ENCODE measurements around the gene TAF13.
A peak's percentile ranks its signal among the peaks of the same experiment; 100 is the strongest.

TAF13 gene

GRCh38 chr1:109075531-109076490 is at the start of gene TAF13:
TAF13 (minus strand) TSS chr1:109076003; CDS start chr1:109075947, 56 bp downstream.
- peak; percentile 73 to 79 for DNase-seq

- no peak for DNase-seq
These were observed 44.6 kb upstream of the TAF13 start for GRCh38 chr1:109120356-109120755.

DNA sequence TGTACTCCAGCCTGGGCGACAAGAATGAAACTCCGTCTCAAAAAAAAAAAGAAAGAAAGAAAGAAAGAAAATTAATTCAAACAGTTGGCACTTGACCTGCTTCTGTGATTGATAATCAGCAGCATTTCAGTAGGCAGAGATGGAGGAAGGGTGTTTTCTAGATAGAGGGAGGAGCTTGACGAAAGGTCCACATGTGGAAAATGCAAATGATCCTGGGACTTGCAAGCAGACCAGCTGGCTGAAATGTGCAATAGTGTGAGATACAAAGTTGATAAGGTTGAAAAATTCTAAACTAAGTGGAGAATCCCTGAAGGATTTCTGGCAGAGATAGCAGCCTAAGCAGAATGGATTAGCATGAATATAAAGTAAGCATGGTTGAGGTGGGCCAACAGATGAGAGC is 42.3 kb upstream of the TAF13 start:
- no peak for DNase-seq

DNA sequence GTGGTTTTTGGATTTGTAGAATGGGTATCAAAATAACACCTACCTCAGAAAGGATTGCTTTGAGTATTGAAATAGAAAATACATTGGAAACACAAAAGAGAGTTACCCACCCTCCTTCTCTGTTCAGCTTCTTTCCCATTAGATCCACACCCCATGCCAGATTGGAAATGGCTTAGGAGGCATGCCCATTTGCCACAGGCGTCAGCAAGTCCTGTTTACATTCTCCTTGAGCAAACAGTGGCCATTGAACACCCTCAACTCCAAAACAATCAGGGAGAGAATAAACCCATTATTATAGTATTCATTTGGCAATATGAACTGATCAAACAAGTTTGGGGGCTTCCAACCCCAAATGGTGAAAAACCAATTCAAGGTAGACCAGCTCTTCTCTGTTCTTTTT is 40.5 kb upstream of the TAF13 start:
- DNase-seq, result no peak

DNA sequence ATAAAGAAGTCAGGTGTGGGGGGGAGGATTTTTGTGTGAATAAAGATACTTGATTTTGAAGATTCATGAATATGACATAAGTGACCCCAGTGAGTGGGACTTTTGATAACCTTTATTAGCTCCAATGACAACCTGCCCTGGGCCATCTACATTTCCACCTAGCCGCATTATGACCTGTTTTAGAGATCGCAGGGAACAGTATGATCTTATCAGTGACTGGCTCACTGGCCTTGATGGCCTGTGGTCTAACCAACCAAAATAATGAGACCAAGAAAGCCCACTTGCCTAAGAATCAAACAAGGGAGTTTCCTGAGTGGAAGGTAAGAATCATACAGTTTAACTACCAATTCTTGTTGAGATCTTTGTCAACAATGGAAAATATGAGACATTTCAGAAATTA is 39.9 kb upstream of the TAF13 start:
- no peak for DNase-seq

DNA sequence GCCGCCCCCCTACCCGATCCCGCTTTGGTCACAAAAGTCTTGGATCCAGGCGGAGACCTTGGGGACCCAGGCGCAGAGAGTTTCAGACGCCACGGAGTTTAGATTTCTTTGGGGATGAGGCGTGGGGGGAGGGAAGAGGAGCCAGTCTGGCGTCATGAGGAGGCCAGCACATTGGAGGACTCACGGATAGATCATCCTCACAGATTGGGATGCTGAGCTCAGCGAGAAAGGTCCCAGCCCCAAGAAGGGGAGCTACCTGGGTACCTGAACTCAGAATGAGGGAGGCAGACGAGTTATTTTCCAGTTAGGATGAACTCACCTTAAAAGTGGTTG is 38.5 kb upstream of the TAF13 start:
- no peak for DNase-seq

- peak; percentile 42 to 65 for DNase-seq
These were observed 38.0 kb upstream of the TAF13 start, which contains the start of gene ELAPOR1 for GRCh38 chr1:109113590-109114341. ELAPOR1 (plus strand) TSS chr1:109114115; CDS start chr1:109114184, 69 bp downstream.

- DNase-seq, result peak; percentile 85 to 90
These were observed 37.0 kb upstream of the TAF13 start for GRCh38 chr1:109112652-109113285.

GRCh38 chr1:109112056-109112651 is 36.4 kb upstream of the TAF13 start:
- DNase-seq, result no peak

- DNase-seq, result no peak
These were observed 35.7 kb upstream of the TAF13 start for GRCh38 chr1:109111386-109112055.

DNA sequence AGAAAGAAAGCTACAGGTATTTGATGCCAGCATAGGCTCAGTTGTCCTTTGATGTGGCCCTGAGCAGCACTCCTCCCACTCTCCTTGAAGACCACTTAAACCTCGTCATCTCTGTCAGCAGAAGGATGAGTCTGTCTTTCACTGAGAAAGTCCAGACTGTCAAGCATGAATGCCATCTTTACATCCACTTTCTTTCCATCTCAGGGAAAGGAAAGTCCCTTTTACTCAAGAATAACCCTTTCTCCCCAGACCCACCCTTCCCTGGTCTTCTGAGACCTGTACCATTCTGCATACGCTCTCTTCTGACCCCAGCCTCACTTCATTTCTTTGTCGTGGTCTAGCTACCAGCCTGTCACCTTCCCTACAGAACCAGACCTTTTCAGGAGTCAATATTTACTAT is 34.1 kb upstream of the TAF13 start:
- DNase-seq, result no peak

DNA sequence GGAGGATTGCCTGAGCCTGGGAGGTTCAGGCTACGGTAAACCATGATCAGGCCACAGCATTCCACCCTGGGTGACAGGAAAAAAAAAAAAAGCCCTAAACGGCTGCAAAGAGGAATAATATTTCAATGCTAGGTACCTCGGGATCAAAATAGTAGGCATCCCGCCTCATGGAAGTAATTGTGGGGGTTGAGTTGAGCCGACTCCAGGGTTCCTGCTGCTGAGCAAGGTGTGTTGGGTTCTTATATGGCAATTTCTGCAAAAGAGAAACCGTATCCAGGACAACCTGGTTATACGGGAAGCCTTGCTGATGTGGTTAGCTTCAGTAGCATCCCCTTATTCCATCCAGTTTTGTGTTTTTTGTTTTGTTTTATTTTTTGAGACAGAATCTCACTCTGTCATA is 32.0 kb upstream of the TAF13 start:
- DNase-seq, result no peak

DNA sequence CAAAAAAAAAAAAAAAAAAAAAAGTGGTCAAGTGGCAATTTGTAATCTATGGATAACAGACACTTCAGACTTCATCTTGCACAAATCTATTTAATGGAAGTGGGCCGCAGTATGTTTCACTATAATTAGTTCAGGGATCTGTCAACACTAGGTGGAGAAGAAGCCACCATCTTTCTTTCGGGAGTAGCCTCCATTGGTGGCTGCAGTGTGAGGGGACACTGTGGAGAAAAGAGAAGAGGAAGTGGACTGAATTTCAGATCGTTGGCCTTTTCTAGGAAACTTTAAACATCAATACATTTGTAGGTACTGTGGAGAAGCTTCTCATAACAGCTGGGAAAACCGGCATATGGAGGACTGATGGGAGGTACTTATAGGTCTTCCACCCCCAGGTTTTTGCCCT is 30.1 kb upstream of the TAF13 start:
- no peak for DNase-seq

DNA sequence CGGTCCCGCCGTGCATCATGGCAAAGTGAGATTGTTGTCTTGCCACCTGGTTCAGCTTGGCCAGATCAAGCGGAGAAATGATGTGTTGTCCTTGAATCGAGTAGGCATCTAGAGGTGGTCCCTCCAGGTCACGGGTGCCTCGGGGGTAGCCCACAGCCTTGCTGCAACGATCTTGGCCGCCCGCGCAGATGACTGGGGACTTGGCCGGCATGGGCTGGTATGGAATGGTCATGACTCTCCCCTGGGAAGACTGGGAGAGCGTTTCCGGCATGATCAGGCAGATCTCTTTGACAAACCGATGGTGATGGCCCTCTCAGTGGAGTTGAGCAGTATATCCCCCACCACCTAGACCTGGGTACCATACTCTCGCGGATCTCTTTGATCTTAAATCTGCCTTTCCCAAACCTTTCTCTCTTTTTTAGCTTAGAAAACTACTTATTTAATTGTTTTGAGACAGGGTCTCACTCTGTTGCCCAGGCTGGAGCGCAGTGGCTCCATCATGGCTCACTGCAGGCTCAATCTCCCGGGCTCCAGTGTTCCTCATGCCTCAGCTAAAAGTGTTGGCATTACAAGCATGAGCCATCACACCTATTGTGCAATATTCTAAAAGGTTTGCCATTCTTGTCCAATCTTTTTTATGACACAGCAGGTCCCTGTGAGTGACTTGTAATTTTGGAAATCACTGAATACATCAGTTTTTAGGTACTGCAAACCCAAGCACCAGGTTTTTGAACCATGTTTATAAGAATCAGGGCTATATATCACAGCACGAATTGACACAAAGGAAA is 28.8 kb upstream of the TAF13 start:
- no peak for DNase-seq

DNA sequence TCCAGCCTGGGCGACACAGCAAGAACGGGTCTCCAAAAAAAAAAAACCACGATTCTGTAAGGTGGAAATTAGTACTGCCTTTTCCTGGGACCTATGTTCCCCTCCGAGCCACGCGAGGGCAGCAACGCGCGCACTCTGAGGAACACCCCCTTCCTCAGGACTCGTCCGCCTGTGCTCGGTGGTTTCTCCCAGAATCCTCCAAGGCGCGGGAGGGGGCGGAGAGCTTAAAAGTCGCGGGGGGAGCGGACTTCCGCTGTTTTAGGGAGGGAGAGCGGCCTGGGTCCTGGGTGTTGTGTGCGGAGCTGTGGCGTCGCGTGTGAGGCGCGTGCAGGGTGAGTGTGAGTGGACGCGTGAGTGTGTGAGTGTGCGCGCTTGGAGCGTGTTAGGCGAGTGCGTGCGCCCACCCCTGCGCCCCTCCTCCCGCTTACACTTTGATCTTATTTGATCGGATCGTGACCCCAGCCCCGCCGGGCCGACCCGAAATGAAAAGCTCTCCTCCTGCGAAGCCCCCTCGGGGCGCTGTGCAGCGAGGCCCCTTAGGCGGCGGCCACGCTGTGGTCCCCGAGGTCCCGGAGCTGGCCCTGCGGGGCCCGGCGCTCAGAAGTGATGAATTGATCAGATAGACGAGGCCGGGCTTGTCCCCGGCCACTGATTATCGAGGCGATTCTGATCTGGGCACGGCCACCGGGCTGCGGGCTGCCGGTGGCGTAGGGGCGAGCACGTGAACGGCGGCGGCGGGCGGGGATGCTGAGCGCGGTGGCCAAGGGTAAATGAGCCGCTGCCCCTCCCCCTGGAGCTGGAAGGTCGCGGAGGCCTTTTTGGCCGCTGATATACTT is 24.4 kb upstream of the TAF13 start:
- DNase-seq, result peak; percentile 84 to 92

DNA sequence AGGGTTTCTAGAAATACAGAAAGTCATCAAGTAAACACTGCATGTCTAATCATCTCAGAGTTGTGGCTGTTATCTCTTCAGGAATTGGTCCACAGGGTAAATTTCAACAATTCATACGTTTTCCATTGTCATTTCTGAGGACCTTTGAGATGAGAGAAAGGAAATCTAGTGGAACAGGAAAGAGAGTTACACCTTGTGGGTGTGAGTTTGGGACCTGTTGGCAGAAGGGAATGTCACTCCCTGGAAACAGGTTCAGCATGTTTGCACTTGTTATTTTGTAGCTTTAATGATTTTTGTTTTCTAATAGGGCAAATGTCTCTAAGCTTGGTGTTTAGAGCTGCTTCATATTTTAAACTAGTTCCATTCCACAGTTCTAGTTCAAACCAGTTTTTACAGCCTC is 20.3 kb upstream of the TAF13 start:
- DNase-seq, result no peak

DNA sequence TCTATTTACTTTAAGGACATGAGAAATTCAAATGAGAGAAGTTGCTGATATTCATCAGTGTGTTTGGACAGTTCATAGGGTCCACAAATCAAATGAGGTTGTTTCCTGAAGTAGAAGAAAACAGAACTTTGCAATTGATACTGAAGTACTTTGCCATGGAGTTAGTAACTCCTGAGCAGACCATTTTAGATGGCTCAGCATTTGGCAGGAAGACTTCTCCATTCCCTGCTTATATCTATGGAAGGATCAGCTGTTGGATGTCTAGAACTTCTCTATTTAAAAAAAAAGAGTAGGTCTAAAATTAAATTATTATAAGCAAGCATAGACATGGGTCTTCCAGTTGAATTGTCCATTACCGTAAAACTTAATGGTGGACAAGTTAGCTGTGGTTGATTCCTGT is 19.8 kb upstream of the TAF13 start:
- no peak for DNase-seq

GRCh38 chr1:109094871-109095270 is 19.1 kb upstream of the TAF13 start:
- no peak for DNase-seq

DNA sequence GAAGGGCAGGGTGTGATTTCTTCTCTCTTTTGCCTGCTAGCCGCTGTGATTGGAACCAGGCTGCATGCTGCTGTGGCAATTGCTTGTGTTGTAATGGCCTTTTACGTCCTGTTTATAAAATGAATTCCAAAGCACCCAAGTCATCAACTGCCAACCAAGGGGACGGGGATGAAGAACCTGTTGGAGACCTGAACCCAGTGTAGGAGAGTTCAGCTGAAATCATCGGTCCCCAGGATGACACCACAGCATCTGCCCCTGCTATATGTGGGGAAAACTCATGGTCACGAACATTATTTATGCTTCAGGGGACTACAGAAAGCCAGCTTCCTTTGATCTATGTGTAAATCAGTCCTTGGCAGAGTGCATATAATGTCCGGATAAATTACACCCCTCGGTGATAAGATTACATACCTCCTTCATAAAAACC is 18.6 kb upstream of the TAF13 start:
- no peak for DNase-seq

DNA sequence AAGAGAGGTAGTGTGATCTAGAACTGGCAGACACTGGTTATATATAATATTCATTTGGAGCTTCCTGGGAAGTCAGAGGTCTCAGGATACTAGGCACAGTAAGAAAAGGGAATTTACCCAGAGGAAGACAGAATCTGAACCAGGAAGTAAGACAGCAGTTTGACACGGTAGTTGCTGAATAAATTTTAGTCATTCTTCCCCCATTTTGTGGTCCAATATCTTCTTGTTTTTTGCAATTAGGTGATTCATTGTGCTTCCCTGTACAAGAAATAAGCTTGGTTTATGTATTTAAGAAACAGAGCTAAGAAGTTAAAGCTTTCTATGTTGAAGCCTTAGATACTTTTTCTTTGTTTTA is 16.0 kb upstream of the TAF13 start:
- DNase-seq, result no peak

All from NCI-H187 (cell line).